GM12891 (cell line): Measurements from ENCODE around the gene TIMD4.
"Not testable (repeated sequence)": the region's sequence is repeated elsewhere in the genome, so short reads cannot be mapped to it uniquely, and the experiment has no call there.

Experiments
- PAX5 ChIP-seq: IDR thresholded peaks from 2 replicates; pipeline ENCODE4 v1.6.1; 2011; ENCODE audit warnings: low read length, moderate library complexity, mild to moderate bottlenecking; ENCODE audit not compliant: insufficient read depth, severe bottlenecking
- POLR2AphosphoS5 ChIP-seq: IDR thresholded peaks from 2 replicates; pipeline ENCODE4 v1.6.1; 2011; ENCODE audit warnings: low read depth, low read length, control low read depth
- TAF1 ChIP-seq: IDR thresholded peaks from 2 replicates; pipeline ENCODE4 v1.6.1; 2011; ENCODE audit warnings: low read depth, low read length, control low read depth

DNA sequence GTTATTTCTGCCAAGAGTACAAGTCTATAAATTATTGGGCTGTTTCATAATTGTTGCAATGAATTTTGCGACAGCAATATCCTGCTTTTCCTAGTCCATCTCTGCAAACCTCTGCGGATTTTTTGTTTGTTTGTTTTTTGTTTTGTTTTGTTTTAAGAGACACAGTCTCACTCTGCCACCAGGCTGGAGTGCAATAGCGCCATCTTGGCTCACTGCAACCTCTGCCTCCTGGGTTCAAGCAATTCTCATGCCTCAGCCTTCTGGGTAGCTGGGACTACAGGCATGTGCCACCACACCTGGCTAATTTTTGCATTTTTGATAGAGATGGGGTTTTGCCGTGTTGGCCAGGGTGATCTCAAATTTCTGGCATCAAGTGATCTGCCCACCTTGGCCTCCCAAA, 37.3 kb downstream of the TIMD4 start:
- TF ChIP-seq PAX5, POLR2AphosphoS5, TAF1: not testable (repeated sequence)
